Measurements from ENCODE around the gene CCT6A.

GRCh38 chr7:56007167-56007652 is 44.4 kb upstream of the CCT6A start:
- TF ChIP-seq CTCF (IDR thresholded peaks at IDR 0.05; ENCODE audit: insufficient read depth, low read length, poor library complexity, severe bottlenecking): no peak
- no peak for TF ChIP-seq EZH2phosphoT487 (conservative IDR thresholded peaks at IDR 0.05; ENCODE audit: low read length)

All from SU-DHL-6 (cell line).